ENCODE results near the gene RASL11B.

DNA sequence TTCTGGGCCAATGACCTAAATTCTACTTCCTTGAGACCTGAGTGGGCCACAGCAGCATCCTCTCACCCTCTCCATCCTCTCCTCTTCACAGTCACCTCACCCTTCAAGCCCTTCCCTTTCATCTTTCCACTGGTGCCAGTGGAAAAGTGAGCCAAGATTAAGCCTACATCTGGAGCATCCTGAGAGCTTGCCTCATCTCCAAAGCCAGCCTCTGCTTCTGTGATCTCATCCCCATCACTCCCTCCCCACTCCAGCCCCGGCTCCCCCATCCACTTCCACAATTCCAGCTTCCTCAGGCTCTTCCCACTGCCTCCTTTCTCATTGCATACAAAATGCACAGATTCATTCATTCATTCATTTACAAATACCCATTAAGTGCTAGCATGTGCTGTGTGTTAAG is 10.1 kb upstream of the RASL11B start:
- TF ChIP-seq, protein P1, sequence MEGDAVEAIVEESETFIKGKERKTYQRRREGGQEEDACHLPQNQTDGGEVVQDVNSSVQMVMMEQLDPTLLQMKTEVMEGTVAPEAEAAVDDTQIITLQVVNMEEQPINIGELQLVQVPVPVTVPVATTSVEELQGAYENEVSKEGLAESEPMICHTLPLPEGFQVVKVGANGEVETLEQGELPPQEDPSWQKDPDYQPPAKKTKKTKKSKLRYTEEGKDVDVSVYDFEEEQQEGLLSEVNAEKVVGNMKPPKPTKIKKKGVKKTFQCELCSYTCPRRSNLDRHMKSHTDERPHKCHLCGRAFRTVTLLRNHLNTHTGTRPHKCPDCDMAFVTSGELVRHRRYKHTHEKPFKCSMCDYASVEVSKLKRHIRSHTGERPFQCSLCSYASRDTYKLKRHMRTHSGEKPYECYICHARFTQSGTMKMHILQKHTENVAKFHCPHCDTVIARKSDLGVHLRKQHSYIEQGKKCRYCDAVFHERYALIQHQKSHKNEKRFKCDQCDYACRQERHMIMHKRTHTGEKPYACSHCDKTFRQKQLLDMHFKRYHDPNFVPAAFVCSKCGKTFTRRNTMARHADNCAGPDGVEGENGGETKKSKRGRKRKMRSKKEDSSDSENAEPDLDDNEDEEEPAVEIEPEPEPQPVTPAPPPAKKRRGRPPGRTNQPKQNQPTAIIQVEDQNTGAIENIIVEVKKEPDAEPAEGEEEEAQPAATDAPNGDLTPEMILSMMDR (optimal IDR thresholded peaks at IDR 0.05 in 1 of 3, IDR thresholded peaks at IDR 0.05 in 1 of 3, conservative IDR thresholded peaks at IDR 0.05 in 1 of 3; ENCODE audit: extremely low read depth in 1 of 3, insufficient read depth in 2 of 3, low read length in 3 of 3), result no peak
- TF ChIP-seq EZH2 (IDR thresholded peaks at IDR 0.05; ENCODE audit: low read length), result no peak

Data from keratinocyte (primary cell).